ENCODE measurements around the gene ATP6V0E1. TPM values are rescaled to one million over a fixed set of nuclear protein-coding genes. Genes with fewer than 3 reads are reported as not detected.
"Not testable (repeated sequence)": the region's sequence is repeated elsewhere in the genome, so short reads cannot be mapped to it uniquely, and the experiment has no call there.

ATP6V0E1 gene
- polyA plus RNA-seq, 4 donors = 223 to 262 (median 236) TPM

DNA sequence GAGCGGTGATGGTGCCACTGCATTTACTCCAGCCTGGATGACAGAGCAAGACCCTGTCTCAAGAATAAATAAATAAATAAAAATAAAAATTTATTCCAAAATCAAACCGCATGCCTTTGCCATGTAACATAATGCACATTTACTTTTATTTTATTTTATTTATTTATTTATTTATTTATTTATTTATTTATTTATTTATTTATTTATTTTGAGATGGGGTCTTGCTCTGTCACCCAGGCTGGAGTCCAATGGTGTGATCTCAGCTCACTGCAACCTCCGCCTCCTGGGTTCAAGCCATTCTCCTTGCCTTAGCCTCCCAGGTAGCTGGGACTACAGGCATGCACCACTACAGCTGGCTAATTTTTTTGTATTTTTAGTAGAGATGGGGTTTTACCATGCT is 48.5 kb downstream of the ATP6V0E1 start:
- DNase-seq (ENCODE audit: low read depth in 4 of 4, low spot score in 3 of 4) = not testable (repeated sequence)

DNA sequence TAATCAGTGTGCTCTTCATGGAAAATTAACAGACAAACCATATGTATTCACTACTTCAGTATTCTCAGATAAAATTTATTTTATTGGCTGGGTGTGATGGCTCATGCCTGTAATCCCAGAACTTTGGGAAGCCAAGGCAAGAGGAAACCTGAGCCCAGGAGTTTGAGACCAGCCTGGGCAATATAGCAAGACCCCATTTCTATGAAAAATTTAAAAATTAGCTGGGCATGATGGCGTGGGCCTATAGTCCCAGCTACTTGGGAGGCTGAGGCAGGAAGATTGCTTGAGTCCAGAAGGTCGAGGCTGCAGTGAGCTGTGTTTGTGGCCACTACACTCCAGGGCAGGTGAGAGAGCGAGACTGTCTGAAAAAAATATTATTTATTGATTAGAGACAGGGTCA is 49.2 kb downstream of the ATP6V0E1 start:
- DNase-seq (ENCODE audit: low read depth in 4 of 4, low spot score in 3 of 4) = no peak

DNA sequence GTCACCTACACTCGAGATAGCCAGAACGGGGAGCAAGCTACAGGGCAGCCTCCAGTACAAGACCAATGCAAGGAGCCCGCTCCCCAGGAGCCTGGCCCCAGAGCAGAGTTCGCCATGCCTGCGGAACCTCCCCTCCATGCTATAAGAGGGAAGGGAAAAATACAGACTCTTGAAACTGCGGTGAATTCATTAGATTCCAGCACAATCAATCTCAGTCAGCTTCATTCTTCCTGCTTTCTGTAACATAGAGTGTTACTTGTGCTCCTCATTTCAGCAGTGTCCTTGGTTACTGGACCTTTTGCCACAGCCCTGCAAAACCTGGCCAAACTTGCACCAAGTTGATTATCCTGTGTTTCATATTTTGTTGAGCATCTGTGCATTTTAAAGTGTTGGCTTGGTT is 50.4 kb downstream of the ATP6V0E1 start:
- no peak for DNase-seq (ENCODE audit: low read depth in 4 of 4, low spot score in 3 of 4)

DNA sequence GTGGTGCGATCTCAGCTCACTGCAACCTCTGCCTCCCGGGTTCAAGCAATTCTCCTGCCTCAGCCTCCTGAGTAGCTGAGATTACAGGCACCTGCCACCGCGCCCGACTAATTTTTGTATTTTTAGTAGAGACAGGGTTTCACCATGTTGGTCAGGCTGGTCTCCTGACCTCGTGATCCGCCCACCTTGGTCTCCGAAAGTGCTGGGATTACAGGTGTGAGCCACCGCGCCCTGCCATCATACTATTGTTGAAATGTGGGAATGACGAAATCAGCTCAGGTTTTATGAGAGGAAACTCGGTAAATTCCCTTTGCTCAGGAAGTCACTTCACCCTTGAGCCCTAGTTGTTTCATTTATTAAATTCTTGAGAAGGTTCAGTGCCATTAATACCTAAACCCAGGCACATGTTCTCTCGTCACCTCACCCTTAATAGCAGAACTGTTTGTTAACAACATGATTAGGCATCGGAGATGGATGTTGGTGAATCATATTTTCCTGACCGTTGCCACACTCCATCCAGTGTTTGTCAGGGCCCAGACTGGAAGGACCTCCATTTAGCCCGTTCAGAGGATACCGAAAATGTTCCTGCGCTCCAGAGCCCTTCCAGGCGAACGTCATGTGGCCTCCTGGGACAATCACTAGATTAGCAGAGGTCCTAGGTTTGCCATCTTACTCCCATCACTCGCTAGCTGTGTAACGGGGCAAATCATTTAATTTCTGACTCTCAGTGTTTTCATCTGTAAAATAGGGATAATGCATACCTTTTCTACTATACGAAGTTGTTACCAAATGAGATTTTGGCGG is 52.5 kb downstream of the ATP6V0E1 start:
- no peak for DNase-seq (ENCODE audit: low read depth in 4 of 4, low spot score in 3 of 4)

DNA sequence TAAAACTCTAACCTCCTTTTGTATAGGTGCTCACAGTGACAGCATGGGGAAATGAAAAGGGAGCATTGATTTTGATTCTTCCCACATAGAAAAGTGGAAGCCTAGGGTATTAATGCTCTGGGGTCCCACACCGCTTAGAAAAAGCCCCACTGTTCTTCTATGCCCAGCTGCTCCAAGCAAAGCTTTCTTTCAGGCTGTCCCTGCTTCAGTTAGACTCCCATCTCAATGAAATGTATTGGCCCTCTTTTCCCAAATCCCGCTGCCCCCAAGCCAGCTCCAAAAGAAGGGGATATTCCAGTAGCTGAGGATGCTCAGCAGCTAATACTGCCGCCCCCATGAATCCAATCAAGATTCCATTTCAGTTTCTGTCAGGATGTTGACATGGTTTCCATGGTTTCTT is 55.6 kb downstream of the ATP6V0E1 start:
- no peak for DNase-seq (ENCODE audit: low read depth in 4 of 4, low spot score in 3 of 4)

DNA sequence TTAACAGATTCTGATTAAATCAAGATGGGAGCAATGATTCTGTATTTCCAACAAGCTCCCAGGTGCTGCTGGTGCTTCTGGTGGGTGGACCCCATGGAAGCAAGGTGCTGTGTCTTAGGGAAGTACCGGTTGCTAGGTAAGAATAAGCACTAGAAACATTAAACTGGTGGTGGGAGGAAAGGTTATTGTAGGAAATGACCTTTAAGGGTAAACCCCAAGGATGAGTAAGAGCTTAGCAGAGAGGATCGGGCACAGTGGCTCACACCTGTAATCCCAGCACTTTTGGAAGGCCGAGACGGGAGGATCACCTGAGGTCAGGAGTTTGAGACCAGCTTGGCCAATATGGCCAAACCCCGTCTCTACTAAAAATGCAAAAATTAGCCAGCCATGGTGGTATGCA is 56.4 kb downstream of the ATP6V0E1 start:
- DNase-seq (ENCODE audit: low read depth in 4 of 4, low spot score in 3 of 4) = no peak

DNA sequence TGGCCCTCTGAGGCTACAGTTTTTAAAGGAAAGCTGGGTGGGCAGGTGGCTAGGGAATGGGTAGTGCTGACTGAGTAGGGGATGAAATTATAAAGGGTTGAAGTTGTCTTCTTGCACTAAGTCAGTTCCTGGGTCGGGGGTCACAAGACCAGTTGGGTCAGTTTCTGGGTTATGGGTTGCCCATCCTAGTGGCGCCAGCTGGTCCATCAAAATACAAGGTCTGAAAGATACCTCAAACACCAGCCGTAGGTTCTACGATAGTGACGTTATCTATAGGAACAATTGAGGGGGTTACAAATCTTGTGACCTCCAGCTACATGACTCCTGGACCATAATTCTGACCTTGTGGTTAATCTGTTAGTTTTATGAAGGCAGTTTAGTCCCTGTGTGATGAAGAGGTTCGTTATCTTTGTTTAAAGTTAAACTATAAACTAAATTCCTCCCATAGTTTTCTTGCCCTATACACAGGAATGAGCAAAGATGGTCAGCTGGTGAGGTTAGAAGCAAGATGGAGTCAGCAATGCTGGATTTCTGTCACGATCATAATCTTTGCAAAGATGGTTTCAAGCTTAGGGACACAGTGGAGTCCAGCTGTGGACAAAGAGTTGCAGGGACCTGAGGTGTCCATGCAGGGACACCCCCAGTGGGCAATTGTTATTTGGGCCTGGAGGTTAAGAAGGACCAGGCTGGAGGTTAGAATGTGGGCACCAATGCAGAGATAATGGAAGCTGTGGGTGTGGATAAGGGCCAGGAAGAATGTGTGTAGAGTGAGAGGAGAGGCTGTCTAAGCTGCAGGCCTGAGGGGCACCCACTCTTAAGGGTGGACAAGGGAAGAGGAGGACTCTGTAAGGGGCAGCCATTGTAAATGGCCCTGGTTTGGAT is 58.6 kb downstream of the ATP6V0E1 start:
- DNase-seq (ENCODE audit: low read depth in 4 of 4, low spot score in 3 of 4) = no peak

DNA sequence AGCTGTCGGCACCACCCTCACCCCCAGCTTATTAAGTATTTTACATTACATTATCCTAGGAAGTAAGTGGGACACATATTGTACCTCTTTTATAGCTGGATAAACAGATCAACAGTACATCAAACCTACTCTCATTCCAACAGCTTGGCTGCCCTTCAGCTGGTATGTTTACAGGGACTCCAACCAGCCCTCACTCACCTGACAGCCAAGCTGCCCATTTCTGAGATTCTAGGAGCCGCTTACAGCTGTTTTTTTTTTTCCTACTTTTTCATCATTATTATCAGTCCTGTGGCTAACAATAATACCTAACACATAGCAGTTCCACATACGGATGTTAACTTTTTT is 59.2 kb downstream of the ATP6V0E1 start:
- DNase-seq (ENCODE audit: low read depth in 4 of 4, low spot score in 3 of 4) = no peak

DNA sequence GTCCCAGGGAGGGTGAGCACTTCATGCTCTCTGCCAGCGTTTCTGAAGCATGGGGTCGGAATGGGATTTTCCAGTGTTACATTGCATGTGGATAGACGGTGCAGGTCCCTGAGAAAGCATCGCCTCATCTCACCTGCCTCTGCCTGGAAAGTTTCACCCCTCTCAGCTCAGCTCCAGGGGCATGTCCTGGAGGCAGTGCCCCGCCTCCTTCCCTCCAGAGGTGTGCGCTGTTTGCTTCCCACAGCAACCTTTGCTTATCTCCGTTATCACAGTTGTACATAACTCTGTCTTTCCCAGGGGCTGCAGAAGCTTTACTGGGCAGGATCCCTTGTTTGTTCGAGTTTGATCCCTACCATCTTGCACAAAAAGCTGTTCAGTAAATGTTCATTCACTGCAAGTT is 61.9 kb downstream of the ATP6V0E1 start:
- DNase-seq (ENCODE audit: low read depth in 4 of 4, low spot score in 3 of 4) = no peak

DNA sequence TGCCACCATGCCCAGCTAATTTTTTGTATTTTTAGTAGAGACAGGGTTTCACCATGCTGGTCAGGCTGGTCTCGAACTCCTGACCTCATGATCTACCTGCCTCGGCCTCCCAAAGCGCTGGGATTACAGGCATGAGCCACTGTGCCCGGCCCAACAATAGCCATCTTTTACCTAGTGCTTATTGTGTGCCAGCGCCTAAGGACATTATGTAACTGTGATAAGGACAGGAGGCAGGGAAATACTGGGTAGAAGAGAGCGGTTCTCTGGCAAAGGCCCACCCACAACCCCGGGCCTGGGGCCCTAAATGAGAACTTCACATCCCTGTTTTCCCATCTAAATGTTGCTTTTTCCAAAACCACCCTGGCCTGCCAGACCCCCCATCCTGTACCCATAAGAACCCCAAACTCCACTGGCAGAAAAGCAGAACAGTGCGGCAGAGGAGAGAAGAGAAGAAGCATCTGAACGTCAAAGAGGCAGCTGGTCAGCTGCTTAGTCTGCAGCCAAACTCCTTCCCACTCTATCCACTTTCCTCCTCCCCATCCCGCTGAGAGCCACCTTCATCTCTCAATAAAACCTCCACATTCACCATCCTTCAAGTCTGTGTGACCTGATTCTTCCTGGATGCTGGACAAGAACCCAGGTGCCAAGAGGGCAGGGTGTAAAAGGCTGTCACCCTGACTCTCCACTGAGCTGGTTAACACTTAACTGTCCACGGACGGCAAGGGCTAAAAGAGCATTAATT is 63.7 kb downstream of the ATP6V0E1 start:
- DNase-seq (ENCODE audit: low read depth in 4 of 4, low spot score in 3 of 4) = not testable (repeated sequence)

DNA sequence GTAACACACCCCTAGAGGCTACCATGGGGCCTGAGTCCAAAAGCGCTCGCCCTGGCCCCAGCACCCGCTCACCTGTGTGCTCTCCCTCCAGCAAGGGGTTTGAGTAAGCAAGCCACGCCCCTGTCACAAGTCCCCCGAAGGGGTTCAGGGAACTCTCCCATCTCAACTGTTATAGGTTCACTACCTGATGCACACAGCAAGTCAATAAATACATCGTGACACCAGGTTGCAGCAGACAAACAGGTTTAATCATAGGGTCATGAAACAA is 64.2 kb downstream of the ATP6V0E1 start:
- DNase-seq (ENCODE audit: low read depth in 4 of 4, low spot score in 3 of 4) = no peak

DNA sequence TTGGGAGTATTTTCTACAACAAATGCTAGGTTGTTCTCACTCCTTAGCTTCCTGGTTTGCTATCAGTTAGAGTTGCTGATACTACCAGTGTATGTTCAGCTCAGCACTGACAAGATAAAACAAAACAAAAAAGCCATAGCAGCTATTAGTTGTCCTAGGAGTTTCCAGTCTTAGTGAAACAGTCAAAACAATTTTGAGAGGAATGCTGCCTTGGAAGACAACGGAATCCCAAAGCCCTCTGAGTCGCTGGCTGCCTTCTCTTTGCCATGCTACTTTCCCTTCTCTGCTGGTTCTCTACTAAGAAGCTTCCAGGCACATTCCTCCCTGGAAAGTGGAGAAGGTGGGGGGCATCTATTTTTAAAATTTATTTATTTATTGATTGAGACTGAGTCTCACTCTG is 67.2 kb downstream of the ATP6V0E1 start:
- DNase-seq (ENCODE audit: low read depth in 4 of 4, low spot score in 3 of 4) = no peak

DNA sequence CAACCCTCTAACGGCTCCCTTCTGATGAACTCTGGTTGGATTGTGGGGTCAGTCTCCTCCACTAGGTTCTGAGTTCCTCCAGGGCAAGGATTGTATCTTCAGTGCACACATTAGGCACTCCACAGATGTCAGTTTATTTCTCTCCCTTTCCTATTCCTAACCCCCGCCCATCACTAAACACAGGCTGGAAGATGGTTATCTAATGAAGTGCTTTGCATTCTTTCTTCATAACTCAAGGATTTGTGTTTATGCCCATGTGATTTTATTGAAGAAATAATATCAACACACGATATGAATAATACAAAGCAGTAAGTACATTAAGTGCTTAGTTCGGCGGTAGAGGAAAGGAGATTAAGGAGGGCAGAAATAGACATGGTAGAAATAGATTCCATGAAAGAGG is 68.2 kb downstream of the ATP6V0E1 start:
- no peak for DNase-seq (ENCODE audit: low read depth in 4 of 4, low spot score in 3 of 4)

DNA sequence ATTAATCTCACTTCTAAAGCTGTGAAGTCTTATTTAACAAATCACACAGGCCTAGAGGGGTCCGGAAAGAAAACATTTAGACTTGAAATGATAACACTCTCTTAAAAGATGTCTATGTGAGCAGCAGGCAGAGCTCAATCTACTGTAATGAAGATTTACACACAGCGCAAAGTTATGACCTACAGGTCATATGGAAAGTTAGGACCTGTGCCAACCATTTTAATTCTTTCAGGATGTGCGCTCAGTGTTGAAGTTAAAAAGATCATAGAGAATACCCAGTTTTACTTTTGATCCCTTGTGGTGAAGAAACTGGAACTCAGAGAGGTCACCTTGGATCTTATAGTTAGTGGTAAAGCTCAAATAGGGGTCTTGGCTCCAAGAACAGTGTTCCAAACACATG is 69.5 kb downstream of the ATP6V0E1 start:
- no peak for DNase-seq (ENCODE audit: low read depth in 4 of 4, low spot score in 3 of 4)

DNA sequence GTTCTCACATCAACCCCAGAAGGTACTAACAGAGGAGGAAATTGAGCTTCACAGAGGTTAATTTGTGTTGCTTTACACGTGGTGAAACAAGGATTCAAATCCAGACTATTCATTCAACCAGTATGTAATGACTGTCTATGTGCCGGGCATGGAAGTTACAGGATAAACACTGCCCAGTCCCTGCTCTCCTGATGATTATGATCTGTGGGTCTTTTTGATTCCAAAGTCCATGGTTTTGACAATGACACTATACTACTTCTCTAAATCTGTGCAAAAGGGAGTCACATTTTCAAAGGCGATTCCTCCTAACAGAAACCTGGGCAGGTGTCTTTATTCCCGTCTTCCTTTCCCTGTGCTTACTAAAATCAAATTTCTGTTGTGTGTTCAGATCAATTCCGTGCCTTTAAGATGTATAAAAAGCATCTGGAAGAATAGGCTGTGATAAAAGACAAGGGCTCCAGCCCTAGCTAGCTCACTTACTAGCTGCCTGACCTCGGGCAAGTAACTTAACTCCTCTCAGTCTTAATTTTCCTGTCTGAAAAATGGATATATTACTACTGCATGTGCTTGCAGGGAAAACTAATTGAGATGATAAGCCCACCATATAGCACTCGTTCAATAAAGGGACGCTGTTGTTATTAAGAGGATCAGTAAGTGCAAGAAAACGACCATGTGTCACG is 71.6 kb downstream of the ATP6V0E1 start:
- no peak for DNase-seq (ENCODE audit: low read depth in 4 of 4, low spot score in 3 of 4)

DNA sequence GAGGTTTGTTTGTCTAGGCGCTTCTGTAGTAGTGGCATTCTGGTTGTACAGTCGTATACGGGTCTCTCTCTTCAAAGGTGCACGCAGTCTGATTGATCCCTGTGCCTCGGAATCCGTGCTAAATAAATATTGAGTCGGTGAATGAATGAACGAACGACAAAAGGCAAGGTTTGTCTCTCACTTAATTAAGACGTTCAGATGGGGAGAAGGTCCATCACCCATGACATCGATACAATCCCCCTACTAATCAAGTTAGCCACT is 72.1 kb downstream of the ATP6V0E1 start:
- no peak for DNase-seq (ENCODE audit: low read depth in 4 of 4, low spot score in 3 of 4)

DNA sequence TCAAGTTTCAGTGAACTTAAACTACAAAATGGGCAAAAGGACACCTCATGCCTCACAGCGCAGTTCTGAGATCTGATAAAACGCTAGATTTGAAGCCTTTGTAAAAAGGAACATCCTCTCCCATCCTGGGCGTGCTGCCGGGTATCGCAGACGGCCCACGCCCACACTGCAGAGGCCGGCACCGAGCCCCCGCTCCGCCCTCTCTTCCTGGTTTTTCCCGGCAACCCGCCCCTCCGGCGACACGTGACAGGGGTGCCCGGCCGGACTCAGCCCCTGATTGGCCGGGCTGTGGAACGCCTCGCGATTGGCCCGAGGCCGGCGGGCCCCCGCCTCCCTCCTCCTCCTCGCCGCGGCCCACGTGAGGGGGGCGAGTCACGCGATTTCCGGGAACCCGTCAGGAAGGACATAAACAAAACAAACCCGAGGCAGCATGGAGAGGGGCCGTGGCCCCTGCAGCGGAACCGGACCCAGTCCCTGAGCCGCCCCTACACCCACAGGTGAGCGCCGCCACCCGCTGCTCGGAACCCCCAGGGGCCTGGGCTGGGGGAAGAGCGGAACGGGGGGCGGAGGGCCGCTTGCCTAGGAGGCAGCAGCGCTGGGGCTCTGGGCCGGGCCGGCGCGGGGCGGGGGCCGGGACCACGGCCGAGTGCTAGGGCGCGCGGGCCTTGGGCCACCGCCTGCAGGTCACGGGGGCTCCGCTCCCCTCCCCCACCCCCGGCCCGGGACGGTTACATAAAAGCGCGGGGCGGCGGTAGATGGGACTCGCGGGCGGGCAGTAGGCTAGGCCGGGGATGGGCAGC is 72.6 kb downstream of the ATP6V0E1 start, which contains the start of gene CREBRF:
Gene CREBRF (plus strand): TSS at position 370 of the 800 bp plus-strand sequence. CDS start 24,424 bp downstream, outside the sequence.
- peak; percentile 89 to 92 (median 90) for DNase-seq (ENCODE audit: low read depth in 4 of 4, low spot score in 3 of 4)

DNA sequence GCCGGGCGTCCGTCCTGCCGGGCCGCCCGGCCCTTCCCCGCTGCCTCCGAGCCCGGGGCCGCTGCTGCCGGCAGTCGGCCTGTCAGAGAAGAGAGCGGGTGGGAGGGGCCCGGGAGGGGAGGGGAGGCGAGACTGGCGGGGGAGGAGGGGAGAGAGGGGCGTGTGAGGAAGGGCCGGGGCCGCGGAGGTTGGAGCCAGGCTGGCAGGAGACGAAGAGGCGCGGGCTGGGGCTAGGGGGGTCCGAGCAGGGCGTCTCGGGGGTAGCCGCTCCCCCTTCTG is 73.2 kb downstream of the ATP6V0E1 start:
- no peak for DNase-seq (ENCODE audit: low read depth in 4 of 4, low spot score in 3 of 4)

DNA sequence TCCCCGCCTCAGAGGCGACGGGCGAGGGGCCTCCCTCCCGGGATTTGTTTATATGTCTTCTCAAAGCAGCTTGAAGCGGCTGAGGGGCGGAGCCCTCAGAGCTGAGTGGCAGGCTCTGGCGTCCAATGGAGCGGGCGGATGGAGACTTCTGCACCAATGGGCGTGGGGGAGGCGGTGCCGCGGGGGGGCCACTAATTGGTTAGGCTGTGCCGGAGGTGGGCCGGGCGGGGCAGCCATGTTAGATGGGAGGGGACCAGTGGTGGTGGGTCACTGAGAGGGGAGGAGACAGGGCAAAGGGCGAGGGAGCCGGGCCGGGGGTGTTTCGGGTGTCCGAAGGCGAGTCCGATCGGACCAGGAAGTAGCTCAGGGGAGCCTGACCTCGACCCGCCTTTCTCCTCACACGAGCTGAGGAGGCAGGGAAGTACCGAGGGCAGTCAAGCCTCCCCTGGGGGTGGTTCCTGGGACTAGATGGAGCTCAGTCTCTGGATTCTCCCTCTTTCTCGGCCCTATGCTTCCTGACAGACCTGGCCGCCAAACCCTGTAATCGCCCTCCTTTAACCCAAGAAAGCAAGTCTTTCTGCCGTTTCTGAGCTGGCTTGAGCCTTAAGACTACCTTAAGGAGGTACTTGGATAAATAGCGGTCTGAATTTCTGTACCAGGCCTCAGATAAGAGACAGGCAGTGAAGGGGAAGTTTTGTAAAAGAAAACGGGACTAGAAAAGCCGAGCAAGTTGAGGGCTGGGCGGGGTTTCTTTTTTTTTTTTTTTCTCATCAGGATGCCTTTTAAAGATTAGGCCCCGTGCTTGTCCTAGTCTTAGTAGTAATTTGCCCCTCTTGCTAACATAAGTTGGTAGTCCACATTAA is 73.7 kb downstream of the ATP6V0E1 start:
- DNase-seq (ENCODE audit: low read depth in 4 of 4, low spot score in 3 of 4) = peak; percentile 98

DNA sequence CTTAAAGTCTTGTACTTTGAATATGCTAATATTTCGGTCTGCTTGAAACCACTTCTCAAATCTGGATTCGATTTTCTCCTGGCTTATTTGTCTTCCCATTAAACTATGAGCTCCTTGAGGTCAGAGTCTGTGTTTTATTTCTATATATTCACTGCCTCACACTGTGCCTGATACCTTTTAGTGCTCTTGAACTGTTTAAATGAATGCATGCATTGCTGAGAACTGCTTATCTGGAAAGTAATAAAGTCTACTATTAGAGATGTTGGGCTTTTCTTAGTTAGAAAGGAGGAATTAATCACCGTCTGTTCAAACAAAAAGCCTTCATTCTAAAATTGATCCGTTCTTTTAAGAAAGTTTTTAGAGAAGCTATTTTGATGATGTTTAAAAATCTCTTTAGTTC is 78.6 kb downstream of the ATP6V0E1 start:
- DNase-seq (ENCODE audit: low read depth in 4 of 4, low spot score in 3 of 4) = no peak

Measured in right renal pelvis (tissue), 4 donors.